ENCODE results near the gene SLC35F3. TPM values are rescaled to one million over a fixed set of nuclear protein-coding genes. Genes with fewer than 3 reads are reported as not detected.
A peak's percentile ranks its signal among the peaks of the same experiment; 100 is the strongest.

The SLC35F3 gene
- polyA plus RNA-seq, result 11.7 to 13.8 TPM (median 11.9 TPM) in 3 replicates
- 1.5 TPM for polyA plus RNA-seq (2011; ENCODE audit: low read depth)
- polyA plus RNA-seq (2011; cell fraction: cytosol; rRNA removed), result 10.8 and 12.9 TPM in 2 replicates
- polyA plus RNA-seq (2011; cell fraction: nucleus; rRNA removed), result 15.0 and 17.4 TPM in 2 replicates
- 4.0 and 10.0 TPM in 2 replicates for polyA plus RNA-seq (2012; ENCODE audit: low replicate concordance)
- polyA minus RNA-seq, result 10.3 to 15.8 TPM (median 12.0 TPM) in 3 replicates
- 14.4 TPM for polyA minus RNA-seq (2011; cell fraction: cytosol; rRNA and poly(A)+ RNA removed)
- polyA minus RNA-seq (2011; cell fraction: nucleus; rRNA and poly(A)+ RNA removed), result 12.5 and 19.5 TPM in 2 replicates

DNA sequence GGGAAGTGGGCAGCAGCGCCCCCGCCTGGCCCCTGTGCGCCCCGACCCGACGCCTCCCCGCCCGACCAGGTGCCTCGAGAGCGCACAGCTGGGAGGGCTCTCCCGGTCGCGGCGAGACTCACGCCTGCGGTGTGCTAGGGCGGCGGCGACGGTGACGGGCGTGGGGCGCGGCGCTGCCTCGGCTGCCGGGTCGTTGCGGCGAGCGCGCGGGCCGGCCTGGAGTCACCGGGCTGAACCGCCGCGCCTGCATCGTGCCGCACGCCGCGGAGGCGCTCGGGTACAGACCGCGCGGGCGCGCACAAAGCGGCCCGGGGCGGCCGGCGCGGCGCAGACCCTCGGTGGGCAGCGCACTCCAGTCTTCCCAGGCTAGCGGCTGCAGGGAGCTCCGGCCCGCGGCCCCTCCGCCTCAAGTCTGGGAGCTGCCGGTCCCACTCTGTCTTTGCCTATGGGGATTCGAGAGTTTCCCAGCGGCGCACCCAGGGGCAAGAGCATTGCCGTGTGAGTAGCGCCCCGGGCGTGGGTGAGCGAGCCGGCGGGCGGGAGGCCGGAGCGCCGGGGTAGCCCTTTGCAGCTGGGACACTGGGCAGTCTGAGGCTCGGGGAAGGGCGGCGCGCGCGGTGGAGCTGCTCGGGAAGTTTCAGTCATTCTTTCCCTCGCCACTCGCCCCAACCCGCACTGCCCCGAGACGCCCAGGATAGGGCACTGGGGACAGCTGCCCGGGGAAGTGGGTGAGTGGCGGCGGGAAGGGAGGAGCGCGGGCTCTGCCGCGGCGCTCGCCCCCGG is at the start of gene SLC35F3:
TSS of gene SLC35F3 (plus strand) at position 44 of the 783 bp plus-strand sequence.
- H3K27ac ChIP-seq (ENCODE audit: control insufficient read depth, insufficient read depth, low read length), result peak within 1 kb of the TSS; percentile 73
- peak within 1 kb of the TSS; percentile 76 to 88 (median 78) for H3K4me3 ChIP-seq (ENCODE audit: control insufficient read depth in 2 of 3, extremely low read depth in 1 of 3, insufficient read depth in 2 of 3, low read depth in 1 of 3, low read length in 3 of 3)
- H2AFZ ChIP-seq (ENCODE audit: control insufficient read depth, low read length), result peak within 1 kb of the TSS; percentile 80
- peaks cover 7% of the 10 kb centered on the region for H3K27me3 ChIP-seq (ENCODE audit: control insufficient read depth, extremely low read depth, insufficient read depth, low read length)
- dilution Hi-C loops (cut with MboI; ENCODE audit: extremely low pct_ligation_motif_present, low sequenced_read_pairs), result no loop called here
- H3K9me1 ChIP-seq (ENCODE audit: control insufficient read depth, extremely low read depth, insufficient read depth, low read length), result no peaks in the 10 kb centered on the region
- H3K36me3 ChIP-seq (ENCODE audit: control insufficient read depth in 2 of 2, extremely low read depth in 1 of 2, insufficient read depth in 2 of 2, low read length in 2 of 2), result no peaks in the 10 kb centered on the region
- peaks cover 23% of the 10 kb centered on the region for H3K4me1 ChIP-seq (ENCODE audit: control insufficient read depth, extremely low read depth, insufficient read depth, low read length)
- no peaks in the 10 kb centered on the region for H4K20me1 ChIP-seq (ENCODE audit: control insufficient read depth, extremely low read depth, insufficient read depth, low read length)
- DNase-seq (ENCODE audit: low read depth, low spot score) (no peak), FAIRE-seq (no peak)
- no peak for TF ChIP-seq EZH2 (IDR thresholded peaks at IDR 0.05; ENCODE audit: low read length)
- TF ChIP-seq, protein P1, sequence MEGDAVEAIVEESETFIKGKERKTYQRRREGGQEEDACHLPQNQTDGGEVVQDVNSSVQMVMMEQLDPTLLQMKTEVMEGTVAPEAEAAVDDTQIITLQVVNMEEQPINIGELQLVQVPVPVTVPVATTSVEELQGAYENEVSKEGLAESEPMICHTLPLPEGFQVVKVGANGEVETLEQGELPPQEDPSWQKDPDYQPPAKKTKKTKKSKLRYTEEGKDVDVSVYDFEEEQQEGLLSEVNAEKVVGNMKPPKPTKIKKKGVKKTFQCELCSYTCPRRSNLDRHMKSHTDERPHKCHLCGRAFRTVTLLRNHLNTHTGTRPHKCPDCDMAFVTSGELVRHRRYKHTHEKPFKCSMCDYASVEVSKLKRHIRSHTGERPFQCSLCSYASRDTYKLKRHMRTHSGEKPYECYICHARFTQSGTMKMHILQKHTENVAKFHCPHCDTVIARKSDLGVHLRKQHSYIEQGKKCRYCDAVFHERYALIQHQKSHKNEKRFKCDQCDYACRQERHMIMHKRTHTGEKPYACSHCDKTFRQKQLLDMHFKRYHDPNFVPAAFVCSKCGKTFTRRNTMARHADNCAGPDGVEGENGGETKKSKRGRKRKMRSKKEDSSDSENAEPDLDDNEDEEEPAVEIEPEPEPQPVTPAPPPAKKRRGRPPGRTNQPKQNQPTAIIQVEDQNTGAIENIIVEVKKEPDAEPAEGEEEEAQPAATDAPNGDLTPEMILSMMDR (optimal IDR thresholded peaks at IDR 0.05 in 1 of 3, IDR thresholded peaks at IDR 0.05 in 1 of 3, conservative IDR thresholded peaks at IDR 0.05 in 1 of 3; ENCODE audit: extremely low read depth in 1 of 3, insufficient read depth in 2 of 3, low read length in 3 of 3), result peak; percentile 42 to 88 (median 52)
- H3K4me2 ChIP-seq (ENCODE audit: control insufficient read depth, extremely low read depth, insufficient read depth, low read depth, low read length), result peak within 1 kb of the TSS; percentile 95
- H3K9me3 ChIP-seq (ENCODE audit: control insufficient read depth, low read depth, low read length), result no peaks in the 10 kb centered on the region
- peak within 1 kb of the TSS; percentile 83 for H3K9ac ChIP-seq (ENCODE audit: control insufficient read depth, extremely low read depth, insufficient read depth, low read length)
- peaks cover 26% of the 10 kb centered on the region for H3K79me2 ChIP-seq (ENCODE audit: control insufficient read depth, insufficient read depth, low read length)

DNA sequence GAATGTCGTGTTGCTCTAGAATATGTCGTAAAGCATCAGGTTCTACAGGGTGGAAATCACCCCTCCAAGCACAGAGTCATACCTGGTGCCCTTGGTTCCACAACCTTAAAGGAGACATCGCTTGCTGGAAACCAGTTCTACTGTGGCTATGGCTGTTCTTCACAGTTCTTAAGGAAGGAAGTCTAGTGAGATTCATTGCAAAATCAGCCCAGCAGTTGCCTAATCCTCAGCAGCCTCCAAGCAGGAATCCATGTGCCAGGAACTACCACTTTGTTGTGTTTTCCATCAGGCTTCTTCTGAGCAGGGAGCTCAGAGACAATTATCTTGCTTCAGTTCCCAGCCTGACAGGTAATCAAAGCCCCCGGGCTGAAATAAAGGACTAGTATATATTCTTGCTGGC is 45.0 kb upstream of the SLC35F3 start:
- no peak for DNase-seq (ENCODE audit: low read depth, low spot score)
- no peaks in the 10 kb centered on the region for H3K9me1 ChIP-seq (ENCODE audit: control insufficient read depth, extremely low read depth, insufficient read depth, low read length)
- TF ChIP-seq EZH2 (IDR thresholded peaks at IDR 0.05; ENCODE audit: low read length), result no peak
- TF ChIP-seq, protein P1 (optimal IDR thresholded peaks at IDR 0.05 in 1 of 3, IDR thresholded peaks at IDR 0.05 in 1 of 3, conservative IDR thresholded peaks at IDR 0.05 in 1 of 3; ENCODE audit: extremely low read depth in 1 of 3, insufficient read depth in 2 of 3, low read length in 3 of 3), result no peak
- peaks cover 13% of the 10 kb centered on the region for H3K27me3 ChIP-seq (ENCODE audit: control insufficient read depth, extremely low read depth, insufficient read depth, low read length)
- no peak overlapping the region for H3K4me2 ChIP-seq (ENCODE audit: control insufficient read depth, extremely low read depth, insufficient read depth, low read depth, low read length)
- H3K36me3 ChIP-seq (ENCODE audit: control insufficient read depth in 2 of 2, extremely low read depth in 1 of 2, insufficient read depth in 2 of 2, low read length in 2 of 2), result no peaks in the 10 kb centered on the region
- dilution Hi-C loops (cut with MboI; ENCODE audit: extremely low pct_ligation_motif_present, low sequenced_read_pairs), result no loop called here
- H3K9ac ChIP-seq (ENCODE audit: control insufficient read depth, extremely low read depth, insufficient read depth, low read length), result no peak overlapping the region
- no peaks in the 10 kb centered on the region for H4K20me1 ChIP-seq (ENCODE audit: control insufficient read depth, extremely low read depth, insufficient read depth, low read length)
- no peaks in the 10 kb centered on the region for H3K4me1 ChIP-seq (ENCODE audit: control insufficient read depth, extremely low read depth, insufficient read depth, low read length)
- H3K4me3 ChIP-seq (ENCODE audit: control insufficient read depth in 2 of 3, extremely low read depth in 1 of 3, insufficient read depth in 2 of 3, low read depth in 1 of 3, low read length in 3 of 3), result no peak overlapping the region
- no peak for FAIRE-seq
- H3K27ac ChIP-seq (ENCODE audit: control insufficient read depth, insufficient read depth, low read length), result no peak overlapping the region
- H3K79me2 ChIP-seq (ENCODE audit: control insufficient read depth, insufficient read depth, low read length), result no peaks in the 10 kb centered on the region
- H3K9me3 ChIP-seq (ENCODE audit: control insufficient read depth, low read depth, low read length), result no peaks in the 10 kb centered on the region
- no peak overlapping the region for H2AFZ ChIP-seq (ENCODE audit: control insufficient read depth, low read length)
